B cell (primary cell): Measurements from ENCODE around the gene GRK3. TPM values are rescaled to one million over a fixed set of nuclear protein-coding genes. Genes with fewer than 3 reads are reported as not detected.

Experiments used
- ATAC-seq: fragments of 200-7000 bp; cut with Tn5 transposase; one replicate; pipeline ENCODE4 v1.10.0; 2021; ENCODE audit warnings: low read depth, mild to moderate bottlenecking, moderate number of reproducible peaks, moderate library complexity
- CTCF ChIA-PET: fragments of 350-600 bp; sonication (Branson Sonifier 250); formaldehyde crosslinking; loops from one replicate; lab custom pipeline; 2021; ENCODE audit warnings: antibody characterized with exemption, inconsistent platforms; lab: Charles Lee
- POLR2A ChIA-PET: fragments of 350-600 bp; sonication (Branson Sonifier 250); formaldehyde crosslinking; loops from one replicate; lab custom pipeline; 2021; ENCODE audit warnings: antibody characterized with exemption; lab: Charles Lee
- DNase-seq: peaks from one replicate; pipeline ENCODE4 v3.0.0; 2013
- H2AFZ ChIP-seq: 2 replicates; pipeline ENCODE4 v1.6.1; 2012; ENCODE audit warnings: mild to moderate bottlenecking, low read depth, low read length; ENCODE audit not compliant: insufficient read depth, poor library complexity, severe bottlenecking
- H3K27ac ChIP-seq, 2 donors: 1 replicate in 1 of 2; 2 replicates in 1 of 2; pipeline ENCODE4 v1.5.1; 2012 to 2013; ENCODE audit warnings: low read length in 2 of 2, mild to moderate bottlenecking in 2 of 2, moderate library complexity in 1 of 2
- H3K27me3 ChIP-seq, 4 experiments: fragments of 200-600 bp in 1 of 4; sonication (generic) in 1 of 4; replicated peaks in 1 of 4; 1 replicate in 2 of 4; 2 replicates in 2 of 4; pipeline versions ENCODE4 v1.6.1 to v1.7.0; 2013 to 2016; ENCODE audit warnings: low read length in 3 of 4, mild to moderate bottlenecking in 2 of 4, mixed read lengths in 1 of 4, moderate library complexity in 1 of 4; ENCODE audit not compliant: insufficient read depth in 4 of 4, control insufficient read depth in 3 of 4; ENCODE audit errors: control extremely low read depth in 1 of 4
- H3K36me3 ChIP-seq, 2 experiments: replicated peaks in 1 of 2; 1 replicate in 1 of 2; 2 replicates in 1 of 2; pipeline versions ENCODE4 v1.6.1 to v1.7.1; 2013; ENCODE audit warnings: low read length in 1 of 2; ENCODE audit not compliant: insufficient read depth in 2 of 2, control insufficient read depth in 1 of 2; ENCODE audit errors: control extremely low read depth in 1 of 2, extremely low read depth in 1 of 2
- H3K4me1 ChIP-seq, 2 donors: fragments of 200-600 bp in 1 of 2; sonication (generic) in 1 of 2; 1 replicate in 1 of 2; 2 replicates in 1 of 2; pipeline versions ENCODE4 v1.5.1 to v1.6.1; 2013 to 2017; ENCODE audit warnings: low read length in 2 of 2; ENCODE audit not compliant: control insufficient read depth in 2 of 2, insufficient read depth in 2 of 2
- H3K4me2 ChIP-seq: replicated peaks from 2 replicates; pipeline ENCODE3; 2012; ENCODE audit warnings: mild to moderate bottlenecking, low read depth, low read length; ENCODE audit not compliant: poor library complexity, severe bottlenecking
- H3K4me3 ChIP-seq, 5 experiments: fragments of 200-600 bp in 1 of 5; sonication (generic) in 1 of 5; 1 replicate in 3 of 5; 2 replicates in 2 of 5; pipeline versions ENCODE4 v1.5.1 to v1.7.0; 2011 to 2016; ENCODE audit warnings: low read length in 4 of 5, mild to moderate bottlenecking in 4 of 5, low read depth in 2 of 5, control low read depth in 1 of 5, moderate library complexity in 1 of 5; ENCODE audit not compliant: insufficient read depth in 1 of 5; ENCODE audit errors: control extremely low read depth in 1 of 5, extremely low read depth in 1 of 5
- H3K79me2 ChIP-seq: fragments of 200-600 bp; sonication (generic); one replicate; pipeline ENCODE4 v1.6.0; 2016; ENCODE audit warnings: low read length; ENCODE audit not compliant: control insufficient read depth, insufficient read depth
- H3K9ac ChIP-seq: fragments of 200-600 bp; sonication (generic); 2 replicates; pipeline ENCODE4 v1.6.1; 2017; ENCODE audit warnings: mild to moderate bottlenecking, low read length, moderate library complexity
- H3K9me3 ChIP-seq, 3 donors: one replicate each; pipeline versions ENCODE4 v1.6.1 to v1.7.1; 2013; ENCODE audit warnings: low read length in 2 of 3; ENCODE audit not compliant: control insufficient read depth in 2 of 3, insufficient read depth in 1 of 3; ENCODE audit errors: control extremely low read depth in 1 of 3
- H4K20me1 ChIP-seq: 2 replicates; pipeline ENCODE4 v1.6.0; 2012; ENCODE audit warnings: mild to moderate bottlenecking, low read length; ENCODE audit not compliant: insufficient read depth, control insufficient read depth, poor library complexity, severe bottlenecking
- H3K27ac Mint-ChIP-seq: one replicate; pipeline ENCODE4 v1.8.0; 2021; ENCODE audit warnings: mixed read lengths
- H3K27me3 Mint-ChIP-seq: one replicate; pipeline ENCODE4 v1.8.0; 2021; ENCODE audit warnings: mixed read lengths
- H3K4me1 Mint-ChIP-seq: one replicate; pipeline ENCODE4 v1.8.0; 2021; ENCODE audit warnings: mixed read lengths
- H3K4me3 Mint-ChIP-seq: one replicate; pipeline ENCODE4 v1.8.0; 2021; ENCODE audit warnings: mixed read lengths
- H3K9me3 Mint-ChIP-seq: one replicate; pipeline ENCODE4 v1.8.0; 2022; ENCODE audit warnings: mixed read lengths; ENCODE audit not compliant: insufficient read depth
- EZH2 ChIP-seq: IDR thresholded peaks from 2 replicates; pipeline ENCODE4 v1.6.1; 2012; ENCODE audit warnings: borderline replicate concordance, low read depth, mild to moderate bottlenecking, moderate library complexity, low read length; ENCODE audit not compliant: insufficient read depth, poor library complexity, severe bottlenecking
- WGBS: methylation state at CpG from one replicate; pipeline ENCODE4 v1.1.5; 2013; ENCODE audit warnings: missing lambda C conversion rate; ENCODE audit not compliant: insufficient coverage; 5-methylcytosine and 5-hydroxymethylcytosine counted together
- intact Hi-C: fragments of 100-400 bp; cut with micrococcal nuclease; formaldehyde crosslinking; loops from one replicate; pipeline ENCODE4 v1.10.0; 2022
- polyA plus RNA-seq: library from polyadenylated mRNA; depleted of rRNA; stranded (reverse); fragments of >200 nt; gene quantifications from 2 replicates; pipeline ENCODE4 v1.2.3, GENCODE V29; 2012
- total RNA-seq, 2 donors: library from RNA; stranded (reverse); fragments of 120-200 nt in 1 of 2; gene quantifications; 1 replicate in 1 of 2; 2 replicates in 1 of 2; pipeline versions ENCODE4 v1.2.3 to v1.2.4, GENCODE V29; 2013 to 2022
- TF ChIP-seq, protein P1 (sequence below): fragments of 200-600 bp; IDR thresholded peaks from one replicate; pipeline ENCODE4 v1.8.0; 2022; ENCODE audit warnings: antibody characterized with exemption, mild to moderate bottlenecking

The GRK3 gene
- total and polyA plus RNA-seq, 2 donors (not counting 1 experiment from before 2014, with no cell fraction given) = 17.6 to 61.0 TPM

DNA sequence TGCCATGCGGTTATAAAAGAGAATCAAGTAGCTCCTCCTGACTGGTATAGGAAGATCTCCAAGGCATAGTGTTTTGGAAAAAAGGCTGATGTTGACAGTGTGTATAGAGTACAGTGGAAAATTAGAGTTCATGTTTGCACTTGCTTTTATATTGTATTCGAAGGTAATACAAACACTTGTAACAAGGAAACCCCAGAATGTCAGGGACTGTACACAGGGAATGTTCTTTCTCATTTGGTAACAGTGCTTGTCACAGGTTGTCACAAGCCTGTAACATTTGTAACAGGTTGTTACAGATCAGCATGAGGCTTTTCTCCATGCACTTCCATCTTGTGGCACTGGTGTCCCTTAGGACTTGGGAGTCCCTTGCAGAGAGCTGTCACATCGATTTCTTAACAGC is 64.0 kb downstream of the GRK3 start:
- intact Hi-C loops = no loop called here
- POLR2A ChIA-PET = no interaction called here
- 100% methylated on average over 2 of the region's 3 CpGs for WGBS

DNA sequence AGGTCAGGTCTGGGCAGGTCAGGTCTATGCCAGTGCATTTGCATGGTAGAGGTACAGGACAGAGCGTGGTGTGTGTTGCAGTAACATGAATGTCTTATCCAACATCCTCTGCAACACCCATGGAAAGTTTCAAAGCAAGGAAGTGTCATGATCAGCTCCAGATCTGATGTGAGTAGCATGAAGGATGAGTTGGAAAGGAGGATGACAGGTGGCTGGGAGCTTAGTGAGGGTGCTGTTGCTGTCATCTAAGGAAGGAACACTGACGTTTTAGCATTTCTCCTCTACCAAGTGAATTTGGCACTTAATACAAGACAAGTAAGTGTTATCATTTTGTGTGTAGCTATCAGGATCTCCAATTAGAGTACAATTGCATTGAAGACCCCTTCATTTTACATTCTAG is 65.1 kb downstream of the GRK3 start:
- Histone ChIP-seq H3K9me3 (no peaks in the 10 kb centered on the region), H3K36me3 (peaks cover 0 to 3% of the 10 kb centered on the region in 2 experiments), H3K4me2 (no peak overlapping the region), H3K27me3 (no peaks in the 10 kb centered on the region), H3K4me1 (peaks cover 23 to 31% of the 10 kb centered on the region in 2 donors), H3K9ac (no peak overlapping the region), H4K20me1 (peaks cover 60% of the 10 kb centered on the region), H3K27ac (no peak overlapping the region), H2AFZ (no peak overlapping the region), H3K4me3 (no peak overlapping the region), H3K79me2 (peaks cover 89% of the 10 kb centered on the region)
- Mint-ChIP-seq H3K4me1 (peaks cover 36% of the 10 kb centered on the region), H3K27ac (no peak overlapping the region), H3K27me3 (no peaks in the 10 kb centered on the region), H3K4me3 (no peak overlapping the region), H3K9me3 (no peaks in the 10 kb centered on the region)
- no peak for ATAC-seq
- ChIA-PET POLR2A (no interaction called here), CTCF (interaction anchor here (1.5 kb wide), 1 partner anchor 86 kb away, joined by 3 read pairs; no protein-coding TSS in a partner anchor)
- no peak for TF ChIP-seq EZH2
- TF ChIP-seq, protein P1, sequence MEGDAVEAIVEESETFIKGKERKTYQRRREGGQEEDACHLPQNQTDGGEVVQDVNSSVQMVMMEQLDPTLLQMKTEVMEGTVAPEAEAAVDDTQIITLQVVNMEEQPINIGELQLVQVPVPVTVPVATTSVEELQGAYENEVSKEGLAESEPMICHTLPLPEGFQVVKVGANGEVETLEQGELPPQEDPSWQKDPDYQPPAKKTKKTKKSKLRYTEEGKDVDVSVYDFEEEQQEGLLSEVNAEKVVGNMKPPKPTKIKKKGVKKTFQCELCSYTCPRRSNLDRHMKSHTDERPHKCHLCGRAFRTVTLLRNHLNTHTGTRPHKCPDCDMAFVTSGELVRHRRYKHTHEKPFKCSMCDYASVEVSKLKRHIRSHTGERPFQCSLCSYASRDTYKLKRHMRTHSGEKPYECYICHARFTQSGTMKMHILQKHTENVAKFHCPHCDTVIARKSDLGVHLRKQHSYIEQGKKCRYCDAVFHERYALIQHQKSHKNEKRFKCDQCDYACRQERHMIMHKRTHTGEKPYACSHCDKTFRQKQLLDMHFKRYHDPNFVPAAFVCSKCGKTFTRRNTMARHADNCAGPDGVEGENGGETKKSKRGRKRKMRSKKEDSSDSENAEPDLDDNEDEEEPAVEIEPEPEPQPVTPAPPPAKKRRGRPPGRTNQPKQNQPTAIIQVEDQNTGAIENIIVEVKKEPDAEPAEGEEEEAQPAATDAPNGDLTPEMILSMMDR = no peak
- intact Hi-C loops = no loop called here
- DNase-seq = no peak
- no CpG with 5 or more reads among the region's 2 CpGs for WGBS

More for the DNA sequence above, 64.0 kb downstream of the GRK3 start:
- Histone ChIP-seq H3K9me3 (no peaks in the 10 kb centered on the region), H3K4me2 (no peak overlapping the region), H3K36me3 (peaks cover 0 to 9% of the 10 kb centered on the region in 2 experiments), H3K27me3 (no peaks in the 10 kb centered on the region), H2AFZ (no peak overlapping the region), H3K4me3 (no peak overlapping the region), H3K79me2 (peaks cover 89% of the 10 kb centered on the region), H3K27ac (no peak overlapping the region), H3K9ac (no peak overlapping the region), H4K20me1 (peaks cover 66% of the 10 kb centered on the region), H3K4me1 (peaks cover 23 to 31% of the 10 kb centered on the region in 2 donors)
- peaks cover 37% of the 10 kb centered on the region for H3K4me1 Mint-ChIP-seq
- DNase-seq (no peak), ATAC-seq (no peak)
- no peaks in the 10 kb centered on the region for H3K9me3 Mint-ChIP-seq
- no peak overlapping the region for H3K27ac Mint-ChIP-seq
- H3K27me3 Mint-ChIP-seq = no peaks in the 10 kb centered on the region
- CTCF ChIA-PET = interaction anchor here (1.5 kb wide), 1 partner anchor 84 kb away, joined by 3 read pairs; no protein-coding TSS in a partner anchor
- TF ChIP-seq EZH2 = no peak
- TF ChIP-seq, protein P1 = no peak
- no peak overlapping the region for H3K4me3 Mint-ChIP-seq
